Activated naive CD8-positive, alpha-beta T cell (primary cell): ENCODE results near the gene ABCC11.
"Not testable (repeated sequence)": the region's sequence is repeated elsewhere in the genome, so short reads cannot be mapped to it uniquely, and the experiment has no call there.

Experiments used
- H3K27ac Mint-ChIP-seq: one replicate; pipeline ENCODE4 v1.8.0; 2021; ENCODE audit warnings: mixed read lengths
- H3K27me3 Mint-ChIP-seq: one replicate; pipeline ENCODE4 v1.8.0; 2021; ENCODE audit warnings: mixed read lengths
- H3K36me3 Mint-ChIP-seq: one replicate; pipeline ENCODE4 v1.8.0; 2021; ENCODE audit warnings: mixed read lengths
- H3K4me1 Mint-ChIP-seq: one replicate; pipeline ENCODE4 v1.8.0; 2021; ENCODE audit warnings: low read depth, mixed read lengths
- H3K4me3 Mint-ChIP-seq: one replicate; pipeline ENCODE4 v1.8.0; 2021; ENCODE audit warnings: mild to moderate bottlenecking, mixed read lengths
- H3K9me3 Mint-ChIP-seq: one replicate; pipeline ENCODE4 v1.8.0; 2021; ENCODE audit warnings: low read depth, mixed read lengths

ABCC11 gene

DNA sequence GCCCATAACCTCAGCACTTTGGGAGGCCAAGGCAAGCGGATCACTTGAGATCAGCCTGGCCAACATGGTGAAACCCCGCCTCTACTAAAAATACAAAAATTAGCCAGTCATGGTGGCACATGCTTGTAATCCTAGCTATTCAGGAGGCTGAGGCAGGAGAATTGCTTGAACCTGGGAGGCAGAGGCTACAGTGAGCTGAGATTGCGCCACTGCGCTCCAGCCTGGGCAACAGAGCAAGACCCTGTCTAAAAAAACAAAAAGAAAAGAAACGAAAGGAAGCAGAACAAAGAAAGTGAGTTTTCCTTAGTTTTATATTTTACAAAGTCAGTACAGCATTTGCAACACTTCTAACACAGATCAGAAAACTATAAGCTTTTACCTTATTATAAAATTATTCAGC, 80.7 kb downstream of the ABCC11 start:
- H3K4me3 Mint-ChIP-seq, H3K9me3 Mint-ChIP-seq, H3K4me1 Mint-ChIP-seq, H3K36me3 Mint-ChIP-seq, H3K27me3 Mint-ChIP-seq, H3K27ac Mint-ChIP-seq: not testable (repeated sequence)

- Mint-ChIP-seq H3K4me1 (no peaks in the 10 kb centered on the region), H3K4me3 (no peak overlapping the region), H3K27me3 (peaks cover 2% of the 10 kb centered on the region), H3K9me3 (no peaks in the 10 kb centered on the region), H3K36me3 (no peaks in the 10 kb centered on the region), H3K27ac (no peak overlapping the region)
Measured at GRCh38 chr16:48165961-48166578, 81.3 kb downstream of the ABCC11 start.

GRCh38 chr16:48164907-48165715, 82.2 kb downstream of the ABCC11 start:
- Mint-ChIP-seq H3K9me3 (no peaks in the 10 kb centered on the region), H3K4me3 (no peak overlapping the region), H3K27ac (no peak overlapping the region), H3K4me1 (peaks cover 1% of the 10 kb centered on the region), H3K27me3 (peaks cover 3% of the 10 kb centered on the region), H3K36me3 (no peaks in the 10 kb centered on the region)

DNA sequence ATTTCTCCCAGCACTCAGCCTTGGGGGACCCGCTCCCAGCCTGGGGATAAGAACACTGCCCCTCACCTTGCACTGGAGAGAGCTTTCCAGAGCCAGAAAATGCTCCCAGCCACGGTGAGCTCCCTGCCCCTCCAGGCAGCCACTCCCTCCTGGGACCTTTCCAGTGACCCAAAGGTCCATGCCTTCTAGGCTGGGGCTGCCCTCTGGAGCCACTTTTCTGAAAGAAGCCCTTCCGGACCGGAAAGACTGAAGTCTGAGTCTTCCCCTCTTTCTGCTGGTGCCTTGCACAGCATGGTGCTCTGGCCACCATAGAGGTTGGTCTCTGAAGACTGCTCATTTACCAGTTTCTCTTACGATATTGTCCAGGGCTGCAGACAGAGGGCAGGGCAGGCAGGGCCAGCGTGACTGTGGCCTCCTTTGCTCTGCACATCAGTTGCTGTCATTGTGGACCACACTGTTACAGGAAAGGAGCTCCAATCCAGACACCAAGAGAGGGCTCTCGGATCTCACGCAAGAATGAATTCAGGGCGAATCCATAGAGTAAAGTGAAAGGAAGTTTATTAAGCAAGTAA, 84.4 kb downstream of the ABCC11 start:
- no peak overlapping the region for H3K4me3 Mint-ChIP-seq
- H3K27me3 Mint-ChIP-seq: peaks cover 3% of the 10 kb centered on the region

GRCh38 chr16:48161906-48162305, 85.4 kb downstream of the ABCC11 start:
- H3K36me3 Mint-ChIP-seq: no peaks in the 10 kb centered on the region
- peaks cover 25% of the 10 kb centered on the region for H3K4me1 Mint-ChIP-seq
- no peak overlapping the region for H3K27ac Mint-ChIP-seq
- no peak overlapping the region for H3K4me3 Mint-ChIP-seq
- peaks cover 3% of the 10 kb centered on the region for H3K27me3 Mint-ChIP-seq
- no peaks in the 10 kb centered on the region for H3K9me3 Mint-ChIP-seq

More for the DNA sequence above, 84.4 kb downstream of the ABCC11 start:
- Mint-ChIP-seq H3K4me1 (peaks cover 15% of the 10 kb centered on the region), H3K27ac (no peak overlapping the region), H3K36me3 (no peaks in the 10 kb centered on the region), H3K9me3 (no peaks in the 10 kb centered on the region)

DNA sequence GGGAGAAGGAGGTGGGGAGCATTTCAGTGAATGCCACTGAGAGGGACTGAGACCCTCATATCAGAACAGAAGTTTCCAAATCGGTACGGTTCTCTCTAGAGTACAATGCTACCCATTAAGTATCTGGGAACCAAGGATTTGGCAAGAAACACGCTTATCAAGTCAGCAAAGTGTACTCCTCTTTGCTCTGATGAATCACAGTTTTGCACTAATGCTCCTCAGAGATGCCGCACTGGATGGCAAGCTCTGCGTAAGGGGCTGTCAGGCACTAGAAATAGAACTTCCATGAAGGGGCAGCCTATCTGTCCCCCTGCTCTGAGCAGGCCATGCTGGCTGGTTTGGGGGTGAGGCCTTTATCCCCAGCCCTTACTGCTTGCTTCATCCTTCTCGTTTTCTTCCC, 86.8 kb downstream of the ABCC11 start:
- no peaks in the 10 kb centered on the region for H3K36me3 Mint-ChIP-seq
- peaks cover 28% of the 10 kb centered on the region for H3K4me1 Mint-ChIP-seq
- H3K27me3 Mint-ChIP-seq: peaks cover 5% of the 10 kb centered on the region
- no peak overlapping the region for H3K27ac Mint-ChIP-seq
- no peak overlapping the region for H3K4me3 Mint-ChIP-seq
- no peaks in the 10 kb centered on the region for H3K9me3 Mint-ChIP-seq

GRCh38 chr16:48158296-48158695, 89.0 kb downstream of the ABCC11 start:
- no peaks in the 10 kb centered on the region for H3K36me3 Mint-ChIP-seq

DNA sequence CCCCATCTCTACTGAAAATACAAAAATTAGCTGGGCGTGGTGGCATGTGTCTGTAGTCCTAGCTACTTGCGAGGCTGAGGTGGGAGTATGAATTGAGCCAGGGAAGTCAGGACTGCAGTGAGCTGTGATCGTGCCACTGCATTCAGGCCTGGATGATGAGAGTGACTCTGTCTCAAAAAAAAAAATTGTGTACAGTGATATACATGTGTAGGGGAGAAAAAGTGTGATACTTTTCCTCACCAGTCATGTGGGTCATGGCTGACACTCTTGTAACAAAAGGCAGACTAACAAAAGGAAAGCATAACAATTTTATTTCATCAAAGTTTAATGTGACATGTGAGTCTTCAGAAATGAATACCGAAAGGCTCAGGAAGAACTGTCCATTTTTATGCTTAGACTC, 89.5 kb downstream of the ABCC11 start:
- Mint-ChIP-seq H3K27me3 (peaks cover 8% of the 10 kb centered on the region), H3K27ac (peak overlapping the region; percentile 80), H3K4me1 (peaks cover 28% of the 10 kb centered on the region), H3K4me3 (peak overlapping the region; percentile 38), H3K36me3 (no peaks in the 10 kb centered on the region), H3K9me3 (no peaks in the 10 kb centered on the region)

More at GRCh38 chr16:48158296-48158695, 89.0 kb downstream of the ABCC11 start:
- H3K4me3 Mint-ChIP-seq: peak overlapping the region; percentile 38
- H3K27ac Mint-ChIP-seq: peak overlapping the region; percentile 80
- no peaks in the 10 kb centered on the region for H3K9me3 Mint-ChIP-seq
- peaks cover 10% of the 10 kb centered on the region for H3K27me3 Mint-ChIP-seq
- peaks cover 28% of the 10 kb centered on the region for H3K4me1 Mint-ChIP-seq

- Mint-ChIP-seq H3K27ac (peak overlapping the region; percentile 80), H3K4me3 (no peak overlapping the region), H3K4me1 (peaks cover 28% of the 10 kb centered on the region), H3K27me3 (peaks cover 10% of the 10 kb centered on the region), H3K9me3 (no peaks in the 10 kb centered on the region), H3K36me3 (no peaks in the 10 kb centered on the region)
Measured at GRCh38 chr16:48157302-48157701, 90.0 kb downstream of the ABCC11 start.

GRCh38 chr16:48156790-48157209, 90.5 kb downstream of the ABCC11 start:
- Mint-ChIP-seq H3K9me3 (no peaks in the 10 kb centered on the region), H3K27me3 (peaks cover 10% of the 10 kb centered on the region), H3K4me3 (peak overlapping the region; percentile 12), H3K36me3 (no peaks in the 10 kb centered on the region), H3K4me1 (peaks cover 28% of the 10 kb centered on the region), H3K27ac (no peak overlapping the region)

DNA sequence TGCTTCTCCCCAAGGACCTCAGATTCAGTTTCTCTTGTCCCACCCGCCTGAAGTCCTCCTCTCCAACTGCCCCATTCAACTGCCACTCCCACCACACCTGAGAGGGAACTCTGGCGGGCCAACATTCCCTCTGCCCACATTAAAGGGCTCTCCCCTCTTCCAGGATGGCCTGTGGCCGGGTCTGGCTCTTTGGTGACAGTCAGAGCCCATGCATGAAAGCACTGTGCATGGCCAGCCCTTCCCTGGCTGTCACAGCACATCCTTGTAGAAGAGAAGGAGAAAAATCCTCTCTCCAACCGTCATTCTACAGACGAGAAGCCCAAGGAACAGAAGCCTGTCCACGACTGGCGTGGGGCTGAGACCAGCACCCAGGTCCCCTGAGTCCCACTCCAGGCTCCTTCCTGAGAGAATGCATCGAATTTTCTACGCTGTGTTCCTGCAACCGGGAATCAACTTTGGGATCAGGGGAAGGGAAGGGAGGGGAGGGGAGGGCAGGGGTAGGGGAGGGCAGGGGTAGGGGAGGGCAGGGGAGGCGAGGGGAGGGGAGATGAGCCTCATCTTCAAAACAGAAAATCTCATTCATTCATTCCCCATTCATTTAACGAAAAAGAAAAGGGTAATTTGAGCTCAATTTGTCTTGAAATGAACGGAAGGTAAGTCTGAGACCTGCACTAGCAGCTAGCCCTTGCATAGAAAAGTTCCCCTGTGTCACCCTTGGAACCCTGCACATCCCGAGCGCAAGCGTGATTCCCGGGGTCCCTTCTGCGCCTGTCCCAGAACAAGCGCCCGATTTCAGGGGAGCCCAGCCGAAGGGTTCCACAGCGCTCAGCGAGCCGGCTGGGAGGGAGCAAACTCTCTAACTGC, 91.2 kb downstream of the ABCC11 start, which contains the start of gene ABCC12:
Gene ABCC12, minus strand, starts transcription at position 68 of the 864 bp plus-strand sequence. CDS start 9,569 bp downstream, outside the sequence.
- Mint-ChIP-seq H3K27ac (no peak within 1 kb of the TSS), H3K4me1 (peaks cover 28% of the 10 kb centered on the region), H3K27me3 (peaks cover 11% of the 10 kb centered on the region), H3K9me3 (no peaks in the 10 kb centered on the region), H3K4me3 (peak within 1 kb of the TSS; percentile 12), H3K36me3 (no peaks in the 10 kb centered on the region)

DNA sequence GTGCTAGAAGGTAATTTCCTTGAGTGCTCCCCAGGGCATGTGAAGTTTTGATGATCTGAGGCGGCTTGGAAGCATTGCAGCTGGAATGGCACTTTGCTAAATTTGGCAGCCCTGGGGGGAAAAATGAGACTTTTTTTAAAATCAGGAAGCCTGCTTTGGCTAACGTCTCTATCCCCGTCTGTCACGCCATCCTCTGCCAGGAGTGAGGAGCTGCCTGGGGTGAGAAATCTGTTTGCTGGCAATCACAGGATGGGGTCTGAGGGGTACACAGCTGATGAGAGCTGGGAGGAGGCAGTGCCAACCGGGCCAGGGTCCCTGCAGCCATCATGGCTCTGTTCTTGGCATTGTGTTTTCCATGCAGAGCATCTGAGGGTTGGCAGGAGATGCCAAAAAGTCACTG, 93.6 kb downstream of the ABCC11 start:
- Mint-ChIP-seq H3K9me3 (no peaks in the 10 kb centered on the region), H3K4me3 (no peak overlapping the region), H3K4me1 (peaks cover 21% of the 10 kb centered on the region), H3K27me3 (peaks cover 18% of the 10 kb centered on the region), H3K36me3 (no peaks in the 10 kb centered on the region), H3K27ac (no peak overlapping the region)

GRCh38 chr16:48152226-48152625, 95.1 kb downstream of the ABCC11 start:
- no peak overlapping the region for H3K27ac Mint-ChIP-seq
- no peaks in the 10 kb centered on the region for H3K9me3 Mint-ChIP-seq
- no peak overlapping the region for H3K4me3 Mint-ChIP-seq
- no peaks in the 10 kb centered on the region for H3K36me3 Mint-ChIP-seq
- peaks cover 18% of the 10 kb centered on the region for H3K27me3 Mint-ChIP-seq
- H3K4me1 Mint-ChIP-seq: peaks cover 6% of the 10 kb centered on the region

- Mint-ChIP-seq H3K27me3 (peaks cover 16% of the 10 kb centered on the region), H3K27ac (no peak overlapping the region), H3K36me3 (no peaks in the 10 kb centered on the region), H3K9me3 (no peaks in the 10 kb centered on the region), H3K4me3 (no peak overlapping the region), H3K4me1 (no peaks in the 10 kb centered on the region)
Measured at GRCh38 chr16:48150707-48151106, 96.6 kb downstream of the ABCC11 start.
